SKM-1 treated with dmso at 0.1 percent for 144 hours (cell line): ENCODE data around the gene ARL5C.

Source experiments
- DNase-seq: peaks from one replicate; lab custom pipeline; 2025; ENCODE audit not compliant: unreplicated experiment; lab: John Stamatoyannopoulos, UW

Gene ARL5C

GRCh38 chr17:39110435-39111136, 55.4 kb downstream of the ARL5C start:
- no peak for DNase-seq

DNA sequence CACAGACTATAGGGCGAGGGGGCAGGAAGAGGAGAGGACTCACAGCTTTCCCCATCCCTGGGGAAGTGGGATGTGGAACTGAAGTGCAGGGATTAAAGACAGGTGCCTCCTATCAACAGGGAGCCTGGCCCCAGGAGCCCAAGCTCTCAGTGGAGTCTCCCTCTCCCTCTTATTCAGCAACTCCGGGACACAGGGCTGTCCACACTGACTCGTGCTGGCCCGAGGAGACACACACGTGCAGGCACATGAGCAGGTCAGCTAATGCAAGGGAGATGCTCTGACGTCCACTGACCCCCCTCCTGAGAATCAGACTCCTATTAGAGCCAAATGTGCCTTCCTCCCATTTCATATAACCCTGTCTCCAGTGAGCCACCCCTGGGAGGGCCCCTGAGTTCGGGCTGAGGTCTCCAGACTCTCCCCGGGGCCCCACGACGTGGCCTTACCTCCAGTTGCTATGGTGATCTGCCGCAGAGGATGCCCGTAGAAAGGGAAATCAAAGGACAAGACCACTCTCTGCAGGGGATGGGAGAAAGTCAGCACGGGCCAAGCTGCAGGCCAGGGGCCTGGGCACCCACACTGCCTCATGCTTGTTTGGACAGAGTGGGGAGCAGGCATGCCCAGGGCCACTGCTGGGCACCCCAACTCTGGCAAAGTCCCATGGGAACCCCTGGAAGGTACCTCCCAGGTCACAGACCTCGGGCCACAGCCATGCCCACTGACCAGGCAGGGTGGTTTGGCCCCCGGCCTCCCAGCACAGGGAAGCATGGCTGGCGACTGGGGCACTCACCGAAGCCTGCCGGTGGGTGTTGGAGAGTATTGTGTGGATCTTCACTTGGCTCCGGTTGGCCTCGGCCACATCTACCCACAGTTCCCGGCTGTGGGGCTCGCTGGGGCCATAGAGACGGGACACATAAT, 57.2 kb downstream of the ARL5C start:
- no peak for DNase-seq

DNA sequence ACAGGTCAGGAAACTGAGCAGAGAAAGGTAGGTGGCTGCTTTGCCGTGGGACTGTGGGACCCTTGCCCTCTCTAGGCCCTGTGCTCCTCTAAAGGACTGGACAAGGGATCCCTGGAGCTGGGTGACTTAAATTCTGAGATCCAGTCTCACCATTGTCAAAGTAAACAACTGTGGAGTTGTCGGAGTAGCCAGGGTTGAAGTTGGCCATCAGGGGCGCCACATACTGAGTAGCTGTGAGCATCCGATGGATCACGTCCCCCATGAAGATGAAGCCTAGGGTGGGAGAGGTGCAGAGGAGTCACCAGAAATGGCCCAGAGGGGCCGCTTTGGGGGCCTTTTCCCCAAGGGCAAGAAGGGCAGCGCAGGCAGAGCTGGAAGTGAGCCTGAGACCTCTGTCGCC, 58.0 kb downstream of the ARL5C start:
- DNase-seq = no peak

DNA sequence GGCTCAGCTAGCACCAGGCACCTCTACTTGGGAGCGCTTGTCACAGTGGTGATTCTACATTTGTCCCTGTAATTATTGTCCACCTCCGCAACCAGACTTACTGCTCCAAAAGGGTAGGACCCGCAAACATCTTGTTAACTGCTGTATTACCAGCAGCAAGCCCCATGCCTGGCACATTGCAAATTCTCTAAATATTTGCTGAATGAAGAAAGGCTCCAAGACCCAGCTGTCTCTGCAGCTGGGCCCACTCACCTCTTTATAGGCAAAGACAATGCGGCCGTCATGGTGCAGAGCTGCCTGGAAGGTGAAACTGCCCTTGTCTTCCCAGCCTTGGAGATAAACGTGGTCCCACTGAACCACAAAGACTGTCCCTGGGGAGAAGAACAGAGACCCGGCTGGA, 58.8 kb downstream of the ARL5C start:
- no peak for DNase-seq
